ENCODE measurements around the gene CALCOCO2.

The CALCOCO2 gene

DNA sequence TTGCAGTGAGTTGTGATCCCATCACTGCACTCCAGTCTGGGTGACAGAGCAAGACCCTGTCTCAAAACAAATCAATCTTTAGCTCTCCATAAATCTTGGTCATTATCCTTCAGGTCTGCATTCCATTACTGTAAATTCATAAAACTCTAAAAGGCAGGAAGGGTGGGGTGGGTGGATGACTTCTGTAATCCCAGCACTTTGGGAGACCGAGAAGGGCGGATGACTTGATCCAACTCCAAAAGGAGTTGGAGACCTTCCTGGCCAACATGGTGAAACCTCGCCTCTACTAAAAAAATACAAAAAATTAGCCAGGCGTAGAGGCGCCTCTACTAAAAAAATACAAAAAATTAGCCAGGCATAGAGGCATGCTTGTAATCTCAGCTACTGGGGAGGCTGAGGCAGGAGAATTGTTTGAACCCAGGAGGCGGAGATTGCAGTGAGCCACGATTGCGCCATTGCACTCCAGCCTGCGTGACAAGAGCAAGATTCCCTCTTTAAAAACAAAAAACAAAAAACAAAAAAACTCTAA lies 75.2 kb downstream of the CALCOCO2 start:
- TF ChIP-seq, protein P1, sequence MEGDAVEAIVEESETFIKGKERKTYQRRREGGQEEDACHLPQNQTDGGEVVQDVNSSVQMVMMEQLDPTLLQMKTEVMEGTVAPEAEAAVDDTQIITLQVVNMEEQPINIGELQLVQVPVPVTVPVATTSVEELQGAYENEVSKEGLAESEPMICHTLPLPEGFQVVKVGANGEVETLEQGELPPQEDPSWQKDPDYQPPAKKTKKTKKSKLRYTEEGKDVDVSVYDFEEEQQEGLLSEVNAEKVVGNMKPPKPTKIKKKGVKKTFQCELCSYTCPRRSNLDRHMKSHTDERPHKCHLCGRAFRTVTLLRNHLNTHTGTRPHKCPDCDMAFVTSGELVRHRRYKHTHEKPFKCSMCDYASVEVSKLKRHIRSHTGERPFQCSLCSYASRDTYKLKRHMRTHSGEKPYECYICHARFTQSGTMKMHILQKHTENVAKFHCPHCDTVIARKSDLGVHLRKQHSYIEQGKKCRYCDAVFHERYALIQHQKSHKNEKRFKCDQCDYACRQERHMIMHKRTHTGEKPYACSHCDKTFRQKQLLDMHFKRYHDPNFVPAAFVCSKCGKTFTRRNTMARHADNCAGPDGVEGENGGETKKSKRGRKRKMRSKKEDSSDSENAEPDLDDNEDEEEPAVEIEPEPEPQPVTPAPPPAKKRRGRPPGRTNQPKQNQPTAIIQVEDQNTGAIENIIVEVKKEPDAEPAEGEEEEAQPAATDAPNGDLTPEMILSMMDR (conservative IDR thresholded peaks at IDR 0.05): no peak
- no peak overlapping the region for H3K27ac ChIP-seq

DNA sequence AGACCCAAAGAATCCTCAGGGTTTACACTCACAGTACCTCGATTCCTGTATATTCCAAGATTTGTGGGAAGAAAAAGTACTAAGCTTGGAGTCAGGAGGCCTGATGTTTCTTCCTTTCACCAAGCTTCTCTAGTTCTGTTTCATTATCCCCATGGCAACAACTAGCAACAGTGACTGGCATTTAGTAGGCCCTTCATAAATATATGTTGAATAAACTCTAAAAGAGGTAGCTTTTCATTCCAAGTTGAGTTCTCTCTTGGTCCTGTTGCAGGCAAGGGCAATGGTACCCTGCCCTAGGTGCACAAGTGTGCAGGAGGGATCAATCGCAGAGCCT lies 76.8 kb downstream of the CALCOCO2 start:
- TF ChIP-seq, protein P1 (conservative IDR thresholded peaks at IDR 0.05): no peak
- peak overlapping the region; percentile 95 for H3K27ac ChIP-seq

DNA sequence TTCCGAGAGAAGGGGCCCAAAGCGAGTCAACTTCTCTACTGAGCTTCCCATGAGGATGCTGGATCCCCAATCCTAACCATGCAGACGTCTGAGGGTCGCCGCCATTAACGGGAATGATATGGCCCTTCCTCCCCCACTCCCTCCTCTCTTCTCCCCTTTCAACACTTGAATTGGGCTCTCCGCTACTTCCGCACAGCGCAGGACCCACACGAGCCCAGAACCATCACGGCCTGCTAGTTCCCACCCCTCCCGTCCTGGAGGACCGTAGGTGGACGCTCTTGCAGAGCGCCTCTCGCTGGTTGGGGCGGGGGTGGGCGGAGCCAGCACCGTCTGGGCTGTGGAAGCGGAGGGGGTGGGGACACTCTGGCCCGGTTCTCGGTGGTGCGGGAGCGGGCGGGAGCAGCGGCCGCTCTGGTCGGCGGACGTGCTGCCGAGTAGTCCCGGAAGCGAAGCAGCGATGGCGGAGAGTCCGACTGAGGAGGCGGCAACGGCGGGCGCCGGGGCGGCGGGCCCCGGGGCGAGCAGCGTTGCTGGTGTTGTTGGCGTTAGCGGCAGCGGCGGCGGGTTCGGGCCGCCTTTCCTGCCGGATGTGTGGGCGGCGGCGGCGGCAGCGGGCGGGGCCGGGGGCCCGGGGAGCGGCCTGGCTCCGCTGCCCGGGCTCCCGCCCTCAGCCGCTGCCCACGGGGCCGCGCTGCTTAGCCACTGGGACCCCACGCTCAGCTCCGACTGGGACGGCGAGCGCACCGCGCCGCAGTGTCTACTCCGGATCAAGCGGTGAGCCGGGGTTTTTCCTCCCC lies 77.4 kb downstream of the CALCOCO2 start, which contains the start of gene UBE2Z:
Gene UBE2Z, plus strand, starts transcription at position 361 of the 797 bp plus-strand sequence. Its CDS starts 97 bp downstream, at position 458.
- TF ChIP-seq, protein P1 (conservative IDR thresholded peaks at IDR 0.05): peak; percentile 68
- peak within 1 kb of the TSS; percentile 95 for H3K27ac ChIP-seq

DNA sequence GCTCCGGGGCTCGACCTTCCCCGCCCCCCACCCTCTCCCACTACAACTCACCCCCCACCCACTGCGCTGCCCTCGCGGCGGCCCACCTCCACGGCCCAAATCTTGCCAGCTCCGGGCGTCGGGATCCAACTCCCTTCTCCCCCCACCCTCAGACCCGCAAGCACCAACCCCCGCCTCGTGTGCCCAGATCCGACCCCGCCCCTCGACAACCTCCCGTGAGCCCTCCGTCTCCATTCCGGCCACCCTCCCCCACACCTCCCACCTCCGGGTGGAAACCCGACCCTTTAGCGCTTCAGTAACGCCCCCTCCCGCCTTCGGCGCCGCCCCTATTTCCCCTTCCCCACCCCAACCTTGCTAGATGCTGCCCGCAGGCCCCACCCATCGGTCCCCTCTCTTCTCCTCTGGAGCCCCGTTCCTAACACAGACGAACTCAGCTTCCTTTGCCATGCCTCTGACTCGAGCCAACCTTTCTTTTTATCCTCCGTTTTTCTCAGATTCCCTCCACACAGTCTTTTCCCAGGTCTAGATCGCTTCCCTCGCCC lies 78.1 kb downstream of the CALCOCO2 start:
- H3K27ac ChIP-seq: peak overlapping the region; percentile 95
- TF ChIP-seq, protein P1 (conservative IDR thresholded peaks at IDR 0.05): no peak

DNA sequence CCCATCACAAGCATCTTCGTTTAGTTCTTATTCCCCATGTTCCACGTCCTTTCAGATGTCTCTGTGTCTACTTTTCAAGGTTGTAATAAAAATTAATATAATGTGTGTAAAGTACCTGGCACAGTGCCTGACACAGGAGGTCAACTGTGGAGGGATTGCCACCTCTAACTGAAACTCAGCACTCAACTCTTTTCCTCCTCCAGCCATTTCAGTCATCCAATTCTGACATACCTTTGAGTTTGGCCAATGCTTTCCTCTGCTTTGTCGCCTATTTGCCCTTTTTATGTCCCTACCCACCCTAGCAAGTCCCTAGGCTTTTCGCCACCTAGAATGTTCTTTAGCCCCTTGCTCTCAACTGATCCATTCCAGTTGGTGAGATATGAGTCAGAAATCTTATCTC lies 78.9 kb downstream of the CALCOCO2 start:
- H3K27ac ChIP-seq: peak overlapping the region; percentile 95
- TF ChIP-seq, protein P1 (conservative IDR thresholded peaks at IDR 0.05): no peak

DNA sequence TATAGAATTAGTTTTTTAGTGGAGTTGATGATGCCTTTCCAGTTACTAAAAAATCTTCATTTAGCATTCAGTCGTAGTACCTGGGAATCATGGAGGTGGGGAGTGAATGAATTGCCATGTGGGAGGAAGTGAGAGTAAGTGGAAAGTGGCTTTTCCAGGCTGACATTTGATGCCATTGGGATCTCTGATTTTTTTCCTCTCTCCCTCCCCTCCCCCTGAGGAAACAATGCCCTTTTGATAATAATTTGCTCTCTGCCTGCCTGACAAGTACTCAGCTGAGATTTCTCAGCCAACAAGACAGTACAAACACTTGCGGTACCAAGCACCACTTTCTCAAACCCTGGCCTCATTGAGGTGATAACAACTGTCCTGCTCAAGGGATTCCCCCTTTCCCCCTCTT lies 79.5 kb downstream of the CALCOCO2 start:
- H3K27ac ChIP-seq: peak overlapping the region; percentile 95; the same call in 1 of the 2 replicates
- TF ChIP-seq, protein P1 (conservative IDR thresholded peaks at IDR 0.05): no peak

DNA sequence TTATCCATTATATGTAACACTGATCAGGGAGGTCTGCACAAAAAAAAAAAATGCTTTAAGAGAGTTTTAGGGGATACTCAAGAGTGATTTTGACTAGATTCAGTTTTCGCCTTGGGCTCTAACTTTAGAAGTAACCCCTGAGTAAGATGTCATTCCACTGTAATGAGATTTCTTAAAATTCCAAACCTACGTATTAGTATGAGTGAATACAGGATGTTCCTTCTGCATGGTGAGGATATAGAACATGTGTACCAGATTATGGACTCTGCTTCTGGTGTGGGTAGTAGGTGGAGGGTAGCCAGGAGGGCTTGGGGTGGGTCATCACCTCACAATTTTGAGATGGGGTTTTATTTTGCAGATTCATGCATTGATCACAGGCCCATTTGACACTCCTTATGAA lies 81.6 kb downstream of the CALCOCO2 start:
- TF ChIP-seq, protein P1 (conservative IDR thresholded peaks at IDR 0.05): no peak
- no peak overlapping the region for H3K27ac ChIP-seq

All from VCaP (cell line).